Activated naive CD4-positive, alpha-beta T cell treated with Interleukin-2 at 50 U/mL for 16 hours (primary cell): ENCODE measurements around the gene MRGPRE.

Source experiments
- DNase-seq: peaks from one replicate; pipeline ENCODE4 v3.0.0-alpha.2; 2020

MRGPRE gene

GRCh38 chr11:3226846-3227567 lies 5.2 kb downstream of the MRGPRE start:
- DNase-seq: no peak

DNA sequence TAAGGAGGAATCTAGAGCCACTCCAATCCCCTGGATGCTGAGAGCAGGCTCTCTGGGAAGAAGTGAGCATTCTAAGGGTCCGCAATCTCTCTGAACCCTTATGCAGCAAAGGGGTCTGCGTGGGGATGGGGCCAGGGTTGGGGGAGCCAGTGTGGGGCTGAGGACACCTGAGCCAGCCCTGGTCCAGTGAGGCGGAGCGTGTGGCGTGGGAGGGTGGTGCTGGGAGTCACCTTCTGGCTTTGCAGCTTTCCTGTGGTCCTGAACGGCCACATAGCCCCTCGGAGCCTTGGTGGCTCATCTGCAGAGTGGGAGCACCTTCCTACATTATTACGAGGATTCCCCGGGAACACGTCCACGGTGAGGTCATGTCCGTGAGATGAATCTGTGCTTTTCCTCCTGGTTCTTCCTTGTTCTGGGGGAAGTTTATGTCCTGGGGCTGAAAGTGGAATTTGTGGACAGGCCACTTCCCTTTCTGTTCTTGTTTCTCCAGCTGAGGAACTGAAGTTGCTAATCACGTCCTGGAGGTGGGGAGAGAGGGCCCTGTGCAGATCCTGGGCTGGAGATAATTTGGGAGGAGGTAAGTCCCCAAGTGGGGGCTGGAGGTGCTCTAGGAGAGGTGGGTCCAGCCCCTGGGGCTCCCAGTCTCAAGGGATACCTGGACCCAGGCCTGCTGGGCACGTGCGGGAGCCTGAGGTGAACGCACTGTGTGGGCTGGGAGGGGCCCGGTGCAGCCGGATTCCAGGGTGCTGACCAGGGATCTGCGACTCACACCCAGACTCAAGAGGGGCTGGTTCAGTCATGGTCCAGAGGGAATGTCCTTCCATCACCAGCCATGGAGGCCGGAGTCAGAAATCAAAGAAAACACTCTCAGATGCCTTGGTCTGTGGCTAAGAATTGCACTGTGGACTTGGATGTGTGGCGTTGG lies 6.1 kb downstream of the MRGPRE start:
- no peak for DNase-seq

- no peak for DNase-seq
Measured at GRCh38 chr11:3225159-3225758, 7.0 kb downstream of the MRGPRE start.

GRCh38 chr11:3224401-3225057 lies 7.7 kb downstream of the MRGPRE start:
- DNase-seq: no peak

DNA sequence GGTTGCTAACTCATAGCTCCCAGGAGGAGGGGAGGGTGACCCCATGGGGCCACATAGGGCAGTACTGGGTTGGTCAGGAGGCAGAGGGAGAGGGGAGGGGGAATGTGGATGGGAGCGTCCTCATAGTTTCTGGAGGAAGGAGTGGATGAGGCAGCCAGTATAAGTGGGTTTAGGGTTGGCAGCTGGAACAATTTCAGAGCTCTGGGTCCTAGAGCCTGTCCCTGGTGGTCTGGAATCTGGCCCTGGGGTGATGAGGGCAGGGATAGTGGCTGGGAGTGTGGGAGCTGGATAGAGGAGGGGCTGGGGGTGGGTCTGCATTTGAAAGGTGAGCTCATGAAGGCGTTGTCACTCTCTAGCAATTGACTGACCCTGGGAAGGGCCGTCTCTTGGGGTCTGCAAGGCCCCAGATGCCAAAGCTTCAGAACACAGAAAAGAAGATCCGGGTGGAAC lies 8.3 kb downstream of the MRGPRE start:
- no peak for DNase-seq

- DNase-seq: no peak
Measured at GRCh38 chr11:3222941-3223915, 9.0 kb downstream of the MRGPRE start.

GRCh38 chr11:3222003-3222855 lies 10.0 kb downstream of the MRGPRE start:
- no peak for DNase-seq

- DNase-seq: no peak
Measured at GRCh38 chr11:3221408-3222002, 10.7 kb downstream of the MRGPRE start.

DNA sequence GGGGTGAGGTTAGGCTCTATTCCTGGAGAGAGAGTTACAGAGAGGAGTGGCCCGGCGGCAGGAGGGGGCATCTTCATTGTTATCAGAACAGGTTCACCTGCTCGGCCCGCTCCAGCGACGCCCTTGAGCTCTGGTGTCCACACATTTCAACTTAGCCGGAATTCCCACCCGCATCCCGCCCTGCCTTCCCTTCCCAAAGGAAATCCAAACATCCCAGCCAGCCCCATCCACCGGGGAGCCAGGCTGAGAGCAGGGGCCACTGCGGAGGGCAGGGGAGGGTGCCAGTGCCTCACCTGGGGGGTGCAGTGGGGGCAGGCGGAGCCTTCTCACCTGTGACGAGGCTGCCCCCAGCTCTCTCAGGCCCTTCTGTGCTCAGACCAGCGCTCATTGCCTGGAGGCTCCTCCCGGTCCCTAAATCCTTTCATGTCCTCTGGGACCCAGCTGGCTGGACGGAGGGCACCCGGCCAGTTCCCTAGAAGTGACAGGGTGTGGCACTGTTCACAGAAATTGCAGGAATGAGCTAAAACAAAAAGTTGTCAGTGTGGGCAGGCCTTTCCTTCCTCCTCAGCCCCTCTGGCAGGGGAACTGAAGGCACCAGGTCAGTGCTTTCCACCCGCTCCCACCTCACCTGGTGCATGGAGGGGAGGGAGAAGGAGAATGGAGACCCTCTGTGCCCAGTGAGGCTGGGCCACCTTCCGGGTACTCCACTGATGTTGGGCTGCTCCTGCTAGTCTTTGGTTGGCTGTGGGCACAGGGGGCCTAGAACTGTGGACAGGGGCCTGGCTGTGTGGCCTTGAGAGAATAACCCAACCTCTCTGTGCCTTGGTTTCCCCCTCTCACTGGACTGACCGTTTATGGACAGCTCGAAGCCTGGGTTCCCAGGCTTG lies 11.5 kb downstream of the MRGPRE start:
- no peak for DNase-seq

- no peak for DNase-seq
Measured at GRCh38 chr11:3220101-3220500, 12.1 kb downstream of the MRGPRE start.

DNA sequence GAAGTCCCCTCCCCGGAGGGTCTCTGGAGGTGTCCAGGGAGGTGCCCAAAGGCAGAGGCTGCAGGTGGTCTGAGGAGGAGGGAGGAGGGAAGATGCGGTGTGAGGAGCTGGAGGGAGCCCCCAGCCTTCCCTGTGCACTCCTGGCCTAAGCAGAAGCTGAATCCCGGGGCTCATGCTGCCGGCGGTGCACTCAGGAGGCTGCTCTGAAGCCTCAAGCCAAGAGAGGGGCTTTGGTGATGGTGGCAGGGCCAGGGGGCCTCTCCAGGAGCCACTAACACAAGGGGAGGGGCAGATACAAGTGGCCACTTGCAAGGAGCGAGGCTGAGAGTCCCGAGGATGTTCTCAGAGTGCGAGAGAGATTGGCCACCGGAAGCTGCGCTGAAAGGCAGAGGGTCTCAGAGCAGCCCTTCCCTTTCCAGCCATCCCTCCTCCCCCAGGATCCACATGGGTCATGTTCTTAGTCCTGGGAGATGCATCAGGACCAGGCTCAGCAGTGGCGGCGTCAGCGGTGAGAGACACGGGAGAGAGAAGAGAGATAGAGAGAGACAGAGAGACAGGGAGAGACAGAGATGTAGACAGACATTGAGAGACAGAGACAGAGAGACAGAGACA lies 12.8 kb downstream of the MRGPRE start:
- no peak for DNase-seq

DNA sequence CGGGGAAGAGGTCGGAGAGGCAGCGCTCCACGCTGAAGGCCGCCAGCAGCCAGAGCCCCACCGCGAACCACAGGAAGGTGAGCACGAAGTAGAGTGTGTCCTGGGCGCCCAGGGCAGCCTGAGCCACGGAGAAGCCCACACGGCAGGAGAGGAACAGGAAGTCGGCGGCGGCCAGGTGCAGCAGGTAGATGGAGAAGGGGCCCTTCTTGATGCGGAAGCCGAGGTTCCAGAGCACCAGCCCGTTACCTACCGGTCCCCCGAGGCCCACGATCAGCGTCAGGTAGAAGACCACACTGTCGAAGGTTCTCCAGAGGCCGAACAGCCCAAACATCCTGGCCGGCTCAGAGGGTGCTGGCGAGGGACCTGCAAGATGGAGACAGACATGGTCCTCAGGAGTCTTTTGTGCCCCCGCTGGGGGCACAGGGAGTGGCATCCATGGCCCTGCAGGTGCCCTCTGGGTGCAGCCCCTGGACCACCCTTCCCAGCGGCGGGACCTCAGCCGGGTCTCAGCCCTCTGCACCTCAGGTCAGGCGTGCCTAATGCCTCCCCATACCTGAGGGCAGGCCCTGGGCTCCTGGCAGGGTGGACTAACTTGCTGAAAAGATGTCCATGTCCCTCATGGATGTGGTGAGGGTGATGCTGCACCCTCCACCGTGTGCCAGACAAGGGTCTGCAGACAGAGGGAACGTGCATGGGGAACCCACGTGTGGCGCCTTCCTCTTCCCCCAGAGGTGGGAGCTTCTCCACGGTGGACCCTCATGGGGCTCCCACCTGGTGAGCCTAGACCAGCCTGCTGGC lies 13.5 kb downstream of the MRGPRE start, which contains the start of gene MRGPRG:
TSS of gene MRGPRG (minus strand) at position 331 of the 798 bp plus-strand sequence. CDS start at position 331, 0 bp downstream.
- no peak for DNase-seq

GRCh38 chr11:3217818-3218482 lies 14.3 kb downstream of the MRGPRE start:
- DNase-seq: no peak

DNA sequence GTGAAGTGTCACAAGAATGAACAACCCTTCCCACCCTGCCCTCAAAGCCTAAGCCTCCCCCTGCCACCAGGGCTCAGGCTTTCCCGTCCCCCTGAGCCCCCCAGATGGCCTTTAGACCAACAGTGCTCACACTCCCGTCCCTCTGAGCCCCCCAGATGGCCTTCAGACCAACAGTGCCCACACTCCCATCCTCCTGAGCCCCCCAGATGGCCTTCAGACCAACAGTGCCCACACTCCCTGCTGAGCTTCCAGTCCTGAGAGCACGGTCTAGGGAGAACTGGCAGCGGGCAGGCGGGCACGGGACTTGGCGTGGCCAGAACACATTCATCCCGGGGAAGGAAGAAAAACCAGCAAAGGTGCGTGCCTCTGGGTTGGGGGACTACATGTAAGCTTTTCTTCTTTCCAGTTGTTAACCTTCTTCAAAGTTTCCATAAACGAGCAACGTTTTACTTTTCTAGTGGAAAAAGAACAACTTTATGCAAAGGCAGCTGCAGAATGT lies 16.1 kb downstream of the MRGPRE start:
- no peak for DNase-seq

- no peak for DNase-seq
Measured at GRCh38 chr11:3215346-3216026, 16.7 kb downstream of the MRGPRE start.

DNA sequence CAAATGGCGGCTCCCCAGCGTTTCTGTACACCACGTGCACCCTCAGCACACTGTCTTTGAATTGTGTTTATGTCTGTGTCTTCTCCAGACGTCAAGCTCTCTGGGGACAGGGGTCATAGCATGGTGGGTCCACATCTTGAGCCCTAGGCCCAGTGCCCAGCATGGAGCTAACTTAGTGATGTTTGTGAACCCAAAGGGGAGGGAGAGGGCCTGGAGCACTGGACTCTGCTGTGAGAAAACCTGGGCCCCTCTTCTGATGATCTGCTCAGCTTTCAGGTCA lies 17.9 kb downstream of the MRGPRE start:
- DNase-seq: no peak
